HG03575 (cell line): Measurements from ENCODE around the gene RNF175.

ENCODE experiments used
- ATAC-seq: cut with Tn5 transposase; IDR thresholded peaks from one replicate; pipeline ENCODE4 v1.9.1; 2021; ENCODE audit not compliant: unreplicated experiment, insufficient number of reproducible peaks, low FRiP score; ENCODE audit errors: extremely low read depth

The RNF175 gene

GRCh38 chr4:153787061-153787560, 27.3 kb upstream of the RNF175 start:
- no peak for ATAC-seq

- ATAC-seq = no peak
Measured at GRCh38 chr4:153785910-153786721, 26.3 kb upstream of the RNF175 start.

GRCh38 chr4:153784166-153784699, 24.4 kb upstream of the RNF175 start:
- ATAC-seq = no peak

- ATAC-seq = no peak
Measured at GRCh38 chr4:153782581-153782980, 22.8 kb upstream of the RNF175 start.

- ATAC-seq = no peak
Measured at GRCh38 chr4:153781717-153782416, 22.0 kb upstream of the RNF175 start.

- no peak for ATAC-seq
Measured at GRCh38 chr4:153781280-153781679, 21.5 kb upstream of the RNF175 start.

- no peak for ATAC-seq
Measured at GRCh38 chr4:153780876-153781275, 21.1 kb upstream of the RNF175 start.

GRCh38 chr4:153780221-153780620, 20.4 kb upstream of the RNF175 start:
- ATAC-seq = no peak

- no peak for ATAC-seq
Measured at GRCh38 chr4:153778383-153778782, 18.6 kb upstream of the RNF175 start.

- no peak for ATAC-seq
Measured at GRCh38 chr4:153777421-153777820, 17.6 kb upstream of the RNF175 start.

- no peak for ATAC-seq
Measured at GRCh38 chr4:153776601-153777000, 16.8 kb upstream of the RNF175 start.

GRCh38 chr4:153773236-153773690, 13.4 kb upstream of the RNF175 start:
- ATAC-seq = no peak

- no peak for ATAC-seq
Measured at GRCh38 chr4:153771046-153771445, 11.2 kb upstream of the RNF175 start.

- ATAC-seq = no peak
Measured at GRCh38 chr4:153766758-153767157, 6.9 kb upstream of the RNF175 start.

- ATAC-seq = no peak
Measured at GRCh38 chr4:153765894-153766293, 6.1 kb upstream of the RNF175 start.

GRCh38 chr4:153764601-153765368, 5.0 kb upstream of the RNF175 start:
- no peak for ATAC-seq

- no peak for ATAC-seq
Measured at GRCh38 chr4:153763404-153763803, 3.6 kb upstream of the RNF175 start.

GRCh38 chr4:153758688-153759406, 977 bp downstream of the RNF175 start:
- no peak for ATAC-seq

- no peak for ATAC-seq
Measured at GRCh38 chr4:153758136-153758535, 1.7 kb downstream of the RNF175 start.
